GM12878 (cell line): ENCODE measurements around the gene TRIB2. TPM values are rescaled to one million over a fixed set of nuclear protein-coding genes. Genes with fewer than 3 reads are reported as not detected.
A peak's percentile ranks its signal among the peaks of the same experiment; 100 is the strongest.

Experiments
- ATAC-seq: fragments of 200-7000 bp; cut with Tn5 transposase; 3 replicates; pipeline ENCODE4 v1.9.1; 2020; ENCODE audit warnings: mild to moderate bottlenecking, moderate library complexity
- BruUV-seq: library from RNA; stranded (reverse); fragments of 400-500 nt; replicated peaks from 2 replicates; lab custom pipeline; 2021; lab: Mats Ljungman, UMichigan
- CTCF ChIA-PET: fragments of 300-600 bp; sonication (Branson Sonifier 250); formaldehyde crosslinking; extraction: SDS; loops from one replicate; lab custom pipeline; 2021; ENCODE audit warnings: inconsistent platforms; lab: Yijun Ruan, JAX
- POLR2A ChIA-PET: fragments of 350-600 bp; formaldehyde crosslinking; extraction: SDS; loops from one replicate; lab custom pipeline; 2021; ENCODE audit warnings: inconsistent platforms; lab: Charles Lee
- RAD21 ChIA-PET: fragments of 300-600 bp; sonication (Branson Sonifier 250); formaldehyde crosslinking; loops from one replicate; lab custom pipeline; 2023; ENCODE audit warnings: antibody characterized with exemption; ENCODE audit not compliant: unreplicated experiment; lab: Charles Lee
- SMC1A ChIA-PET: fragments of 300-600 bp; sonication (Branson Sonifier 250); formaldehyde crosslinking; loops from one replicate; lab custom pipeline; 2023; ENCODE audit not compliant: unreplicated experiment, uncharacterized antibody; lab: Charles Lee
- DNase-seq: peaks from one replicate; pipeline ENCODE4 v3.0.0-alpha.2; 2011; ENCODE audit warnings: low read depth, low spot score
- FAIRE-seq: peaks from 3 replicates; lab custom pipeline; 2011; peaks lifted over from hg19 to GRCh38; lab: Jason Lieb, UNC
- H2AFZ ChIP-seq: 2 replicates; pipeline ENCODE4 v1.6.0; 2011; ENCODE audit warnings: low read depth, low read length, control low read depth; ENCODE audit not compliant: control insufficient read depth
- H3K27ac ChIP-seq: 2 replicates; pipeline ENCODE4 v1.5.1; 2011; ENCODE audit warnings: control low read depth; ENCODE audit not compliant: control insufficient read depth, insufficient read depth
- H3K27me3 ChIP-seq, 2 experiments: replicated peaks in 1 of 2; 2 replicates each; pipeline versions ENCODE4 v1.6.0 to v1.6.1; 2011; ENCODE audit warnings: low read length in 1 of 2; ENCODE audit not compliant: control insufficient read depth in 2 of 2, insufficient read depth in 2 of 2
- H3K36me3 ChIP-seq, 2 experiments: 2 replicates each; pipeline ENCODE4 v1.5.1; 2011; ENCODE audit warnings: low read length in 1 of 2; ENCODE audit not compliant: control insufficient read depth in 2 of 2, insufficient read depth in 2 of 2
- H3K4me1 ChIP-seq: 2 replicates; pipeline ENCODE4 v1.6.1; 2011; ENCODE audit warnings: mild to moderate bottlenecking, low read length, moderate library complexity, mixed read lengths; ENCODE audit not compliant: control insufficient read depth, insufficient read depth
- H3K4me2 ChIP-seq: 2 replicates; pipeline ENCODE4 v1.6.0; 2011; ENCODE audit warnings: control low read depth; ENCODE audit not compliant: control insufficient read depth, insufficient read depth
- H3K4me3 ChIP-seq: fragments of 200-600 bp; sonication (generic); 2 replicates; pipeline ENCODE4 v1.5.1; 2016
- H3K79me2 ChIP-seq: 2 replicates; pipeline ENCODE4 v1.6.0; 2011; ENCODE audit warnings: low read length; ENCODE audit not compliant: control insufficient read depth, insufficient read depth
- H3K9ac ChIP-seq: 2 replicates; pipeline ENCODE4 v1.8.0; 2011; ENCODE audit warnings: low read length, control low read depth, mixed read lengths; ENCODE audit not compliant: control insufficient read depth, insufficient read depth
- H3K9me3 ChIP-seq: replicated peaks from 3 replicates; pipeline ENCODE4 v1.5.1; 2011; ENCODE audit warnings: mild to moderate bottlenecking, low read length; ENCODE audit not compliant: control insufficient read depth, insufficient read depth
- H4K20me1 ChIP-seq: 2 replicates; pipeline ENCODE4 v1.6.0; 2011; ENCODE audit not compliant: control insufficient read depth, insufficient read depth
- CEBPZ ChIP-seq: fragments of 150-350 bp; IDR thresholded peaks from 2 replicates; pipeline ENCODE4 v1.6.1; 2016; ENCODE audit warnings: low read depth, low read length
- CTCF ChIP-seq, 3 experiments: IDR thresholded peaks in 2 of 3; conservative IDR thresholded peaks in 1 of 3; 2 replicates each; pipeline ENCODE4 v1.5.1; 2011; ENCODE audit warnings: low read depth in 3 of 3, low read length in 3 of 3, mild to moderate bottlenecking in 3 of 3, control low read depth in 2 of 3, moderate library complexity in 2 of 3, inconsistent platforms in 1 of 3, mixed read lengths in 1 of 3; ENCODE audit not compliant: control insufficient read depth in 2 of 3, insufficient read depth in 1 of 3; ENCODE audit errors: extremely low read depth in 1 of 3
- EED ChIP-seq: sonication (generic); IDR thresholded peaks from 2 replicates; pipeline ENCODE4 v1.6.1; 2016; ENCODE audit warnings: antibody characterized with exemption, low read depth
- NBN ChIP-seq: fragments of 450-650 bp; IDR thresholded peaks from 2 replicates; pipeline ENCODE4 v1.6.1; 2016
- RAD21 ChIP-seq: IDR thresholded peaks from 2 replicates; pipeline ENCODE4 v1.6.1; 2011; ENCODE audit warnings: mild to moderate bottlenecking, low read depth, low read length, moderate library complexity; ENCODE audit not compliant: insufficient read depth
- SIN3A ChIP-seq: IDR thresholded peaks from 2 replicates; pipeline ENCODE4 v1.6.1; 2012; ENCODE audit warnings: low read depth, low read length, improper control_type of control experiment
- SMC3 ChIP-seq: IDR thresholded peaks from 2 replicates; pipeline ENCODE4 v1.6.1; 2011; ENCODE audit warnings: low read length, improper control_type of control experiment, borderline replicate concordance
- TCF12 ChIP-seq: IDR thresholded peaks from 2 replicates; pipeline ENCODE4 v1.6.1; 2011; ENCODE audit warnings: low read depth, mild to moderate bottlenecking, low read length
- WGBS: methylation state at CpG from one replicate; pipeline ENCODE4 v1.1.6; 2016; ENCODE audit warnings: low lambda C conversion rate; ENCODE audit not compliant: insufficient replicate concordance, insufficient coverage; ENCODE audit errors: missing lambda C conversion rate; 5-methylcytosine and 5-hydroxymethylcytosine counted together
- in situ Hi-C: fragments of 300-500 bp; cut with MboI; formaldehyde crosslinking; loops from 9 replicates; pipeline ENCODE4 v1.14.3; 2018; ENCODE audit warnings: mixed read lengths
- intact Hi-C: fragments of 100-400 bp; cut with micrococcal nuclease; formaldehyde crosslinking; loops from one replicate; pipeline ENCODE4 v1.14.2; 2022; ENCODE audit not compliant: unreplicated experiment
- polyA plus RNA-seq, 11 experiments: library from polyadenylated mRNA; depleted of rRNA in 4 of 11; unstranded in 6 of 11; stranded (reverse) in 5 of 11; fragments of >200 nt; fragmentation: Nextera tagmentation in 4 of 11; fragmentation: Illumina TruSeq in 1 of 11; extraction: Ambion mirVana in 4 of 11; extraction: Trizol in 1 of 11; gene quantifications; 1 replicate in 1 of 11; 2 replicates in 10 of 11; pipeline versions ENCODE4 v1.2.1 to v1.2.3, GENCODE V29; 2011 to 2016; ENCODE audit warnings: inconsistent platforms in 2 of 11, missing spikeins in 2 of 11, low read depth in 1 of 11
- total RNA-seq, 4 experiments: library from RNA; depleted of rRNA in 3 of 4; stranded (reverse); fragments of >200 nt in 3 of 4; fragmentation: Illumina TruSeq in 1 of 4; extraction: Trizol in 1 of 4; gene quantifications; 2 replicates each; pipeline versions ENCODE4 v1.2.1 to v1.2.3, GENCODE V29; 2013 to 2021

TRIB2 gene
- total and polyA plus RNA-seq, 10 of the 15 experiments (the other 5 are each of a cell fraction or from before 2014, with no cell fraction given) = 1.6 to 9.2 (median 5.2) TPM

DNA sequence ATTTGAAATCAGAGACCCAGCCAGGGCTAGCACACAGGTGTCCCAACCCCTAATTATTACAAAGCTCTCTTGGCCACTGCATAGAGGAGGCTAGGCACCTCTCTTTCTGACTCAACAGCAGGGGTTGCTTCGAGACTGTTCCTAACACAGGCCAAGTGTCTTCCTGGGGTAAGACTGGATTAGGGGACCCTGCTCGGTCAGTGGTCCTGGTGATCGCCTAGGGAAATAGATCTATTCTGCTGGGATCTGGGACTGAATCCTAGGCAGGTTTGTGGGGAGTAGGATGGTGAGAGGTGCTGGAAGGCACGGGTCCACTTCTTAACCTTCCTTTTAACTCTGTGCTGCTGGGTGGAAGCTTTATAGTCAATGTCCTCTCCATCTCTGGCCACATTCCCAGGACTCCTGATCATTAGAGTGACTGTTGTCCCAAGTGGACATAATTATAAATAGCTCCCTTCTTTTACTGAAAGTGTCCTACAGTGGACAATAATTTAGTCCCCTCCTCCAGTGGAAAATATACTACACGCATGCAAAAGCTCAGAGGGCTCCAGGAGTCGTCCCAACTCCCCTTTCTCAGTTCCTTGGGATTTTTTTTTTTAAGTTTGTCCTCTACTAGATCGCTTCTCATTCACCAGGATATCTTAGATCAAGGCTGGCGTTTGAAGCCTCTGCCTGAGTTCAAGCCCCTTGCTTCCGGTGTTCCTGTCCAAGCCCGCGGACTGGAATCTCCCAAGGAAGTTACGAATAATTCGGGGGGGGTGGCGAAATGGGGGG lies 1.3 kb upstream of the TRIB2 start (continued):
- no peak for TF ChIP-seq CEBPZ

GRCh38 chr2:12716032-12716281 lies 779 bp upstream of the TRIB2 start:
- H3K79me2 ChIP-seq = no peaks in the 10 kb centered on the region
- SMC1A ChIA-PET = interaction anchor here (0.8 to 5.0 kb wide), 21 partner anchors 10 to 887 kb away, joined by 3 to 48 read pairs (median 4); no protein-coding TSS in a partner anchor
- peak overlapping the region; percentile 82 for H2AFZ ChIP-seq
- peak overlapping the region; percentile 69 for H3K4me3 ChIP-seq
- WGBS = 5% methylated on average over 2 of the region's 3 CpGs
- no TSS peak for BruUV-seq
- peak; percentile 61 for ATAC-seq
- peaks cover 3% of the 10 kb centered on the region; the same call in 1 of the 2 replicates for H3K4me1 ChIP-seq
- RAD21 ChIA-PET = interaction anchor here (0.8 to 4.2 kb wide), 25 partner anchors 9 to 965 kb away, joined by 3 to 48 read pairs (median 5); no protein-coding TSS in a partner anchor
- POLR2A ChIA-PET = interaction anchor here (1.0 kb wide), 1 partner anchor 420 kb away, joined by 3 read pairs; no protein-coding TSS in a partner anchor
- DNase-seq = no peak
- no peaks in the 10 kb centered on the region for H3K9me3 ChIP-seq
- TF ChIP-seq NBN (0 out of 2 replicates have a peak, but pooled peaks have one; percentile 20), SMC3 (peak; percentile 42; the same call in 1 of the 2 replicates), CTCF (IDR thresholded peaks at IDR 0.05 in 2 of 3, conservative IDR thresholded peaks at IDR 0.05 in 1 of 3; ENCODE audit: control insufficient read depth in 2 of 3, extremely low read depth in 1 of 3, insufficient read depth in 1 of 3, low read depth in 3 of 3, low read length in 3 of 3) (peak; percentile 63 to 79 (median 77)), RAD21 (peak; percentile 67), TCF12 (no peak), SIN3A (no peak), EED (peak; percentile 33; the same call in 1 of the 2 replicates)
- TF ChIP-seq, all 136 proteins: peak for 5
- no peaks in the 10 kb centered on the region for H3K36me3 ChIP-seq
- H3K27me3 ChIP-seq = peaks cover 0 to 18% of the 10 kb centered on the region in 2 experiments; a peak in 3 of 4 replicates
- H4K20me1 ChIP-seq = 0 out of 2 replicates have a peak, but pooled peaks cover 3% of the 10 kb centered on the region
- CTCF ChIA-PET = interaction anchor here (0.7 to 4.2 kb wide), 39 partner anchors 8 to 1023 kb away, joined by 3 to 65 read pairs (median 4); no protein-coding TSS in a partner anchor
- FAIRE-seq = no peak
- peak overlapping the region; percentile 60 for H3K9ac ChIP-seq
- peak overlapping the region; percentile 97 for H3K4me2 ChIP-seq
- no peak overlapping the region for H3K27ac ChIP-seq
- in situ Hi-C loops (loop anchor here (5.0 kb wide), 1 partner anchor 884 kb away; no protein-coding TSS in a partner anchor), intact Hi-C loops (loop anchor here (1.0 to 5.0 kb wide), 10 partner anchors 174 to 886 kb away; no protein-coding TSS in a partner anchor)
